ENCODE data around the gene CAMTA1.

The CAMTA1 gene

GRCh38 chr1:7256526-7256925 lies 471.3 kb downstream of the CAMTA1 start:
- no peak for DNase-seq (ENCODE audit: low read depth)

GRCh38 chr1:7257225-7257624 lies 472.0 kb downstream of the CAMTA1 start:
- no peak for DNase-seq (ENCODE audit: low read depth)

GRCh38 chr1:7258589-7259135 lies 473.4 kb downstream of the CAMTA1 start:
- DNase-seq (ENCODE audit: low read depth) = no peak

- no peak for DNase-seq (ENCODE audit: low read depth)
These were observed 474.7 kb downstream of the CAMTA1 start for GRCh38 chr1:7259955-7260354.

GRCh38 chr1:7261490-7261889 lies 476.2 kb downstream of the CAMTA1 start:
- no peak for DNase-seq (ENCODE audit: low read depth)

- DNase-seq (ENCODE audit: low read depth) = no peak
These were observed 477.4 kb downstream of the CAMTA1 start for GRCh38 chr1:7262611-7263010.

GRCh38 chr1:7263021-7263960 lies 478.0 kb downstream of the CAMTA1 start:
- no peak for DNase-seq (ENCODE audit: low read depth)

GRCh38 chr1:7264101-7264500 lies 478.8 kb downstream of the CAMTA1 start:
- DNase-seq (ENCODE audit: low read depth) = no peak

- no peak for DNase-seq (ENCODE audit: low read depth)
These were observed 480.6 kb downstream of the CAMTA1 start for GRCh38 chr1:7265771-7266371.

- no peak for DNase-seq (ENCODE audit: low read depth)
These were observed 481.3 kb downstream of the CAMTA1 start for GRCh38 chr1:7266561-7266960.

GRCh38 chr1:7267493-7267892 lies 482.2 kb downstream of the CAMTA1 start:
- DNase-seq (ENCODE audit: low read depth) = no peak

GRCh38 chr1:7268983-7269382 lies 483.7 kb downstream of the CAMTA1 start:
- DNase-seq (ENCODE audit: low read depth) = no peak

GRCh38 chr1:7269525-7269924 lies 484.3 kb downstream of the CAMTA1 start:
- DNase-seq (ENCODE audit: low read depth) = no peak

- no peak for DNase-seq (ENCODE audit: low read depth)
These were observed 489.0 kb downstream of the CAMTA1 start for GRCh38 chr1:7274256-7274655.

- DNase-seq (ENCODE audit: low read depth) = no peak
These were observed 492.8 kb downstream of the CAMTA1 start for GRCh38 chr1:7278045-7278444.

GRCh38 chr1:7278827-7279765 lies 493.8 kb downstream of the CAMTA1 start:
- DNase-seq (ENCODE audit: low read depth) = no peak

GRCh38 chr1:7279769-7280168 lies 494.5 kb downstream of the CAMTA1 start:
- DNase-seq (ENCODE audit: low read depth) = no peak

GRCh38 chr1:7280347-7280960 lies 495.2 kb downstream of the CAMTA1 start:
- no peak for DNase-seq (ENCODE audit: low read depth)

- no peak for DNase-seq (ENCODE audit: low read depth)
These were observed 496.6 kb downstream of the CAMTA1 start for GRCh38 chr1:7281821-7282220.

GRCh38 chr1:7284839-7285435 lies 499.7 kb downstream of the CAMTA1 start:
- no peak for DNase-seq (ENCODE audit: low read depth)

- DNase-seq (ENCODE audit: low read depth) = no peak
These were observed 500.7 kb downstream of the CAMTA1 start for GRCh38 chr1:7285856-7286454.
